Gastroesophageal sphincter (tissue), 4 donors: ENCODE data around the gene RPS6KL1. TPM values are rescaled to one million over a fixed set of nuclear protein-coding genes. Genes with fewer than 3 reads are reported as not detected.

ENCODE experiments used
- ATAC-seq: fragments of 150-250 bp; one replicate; pipeline ENCODE4 v1.9.1; 2016; ENCODE audit warnings: mild to moderate bottlenecking, moderate library complexity
- H3K27ac ChIP-seq, 4 donors: fragments of 200-600 bp; sonication (generic) in 3 of 4; 1 replicate in 3 of 4; 2 replicates in 1 of 4; pipeline ENCODE4 v1.5.1; 2016 to 2019
- H3K27me3 ChIP-seq: fragments of 200-600 bp; sonication (generic); one replicate; pipeline ENCODE4 v1.5.1; 2019
- H3K36me3 ChIP-seq, 2 donors: fragments of 200-600 bp; sonication (generic); one replicate each; pipeline ENCODE4 v1.5.1; 2019; ENCODE audit warnings: control low read depth in 1 of 2
- H3K4me1 ChIP-seq, 3 donors: fragments of 200-600 bp; sonication (generic); 1 replicate in 2 of 3; 2 replicates in 1 of 3; pipeline ENCODE4 v1.5.1; 2016 to 2019; ENCODE audit warnings: control low read depth in 2 of 3
- H3K4me3 ChIP-seq, 2 donors: fragments of 200-600 bp; sonication (generic); one replicate each; pipeline ENCODE4 v1.5.1; 2019; ENCODE audit warnings: mild to moderate bottlenecking in 1 of 2, moderate library complexity in 1 of 2
- H3K9me3 ChIP-seq, 3 donors: fragments of 200-600 bp; sonication (generic); one replicate each; pipeline ENCODE4 v1.5.1; 2017 to 2019; ENCODE audit warnings: control low read depth in 2 of 3
- CTCF ChIP-seq, 4 experiments: fragments of 200-600 bp in 2 of 4; fragments of 450-650 bp in 2 of 4; sonication (generic) in 1 of 4; IDR thresholded peaks; one replicate each; pipeline ENCODE4 v1.5.1; 2017 to 2019; ENCODE audit warnings: antibody characterized with exemption in 4 of 4, mild to moderate bottlenecking in 2 of 4, moderate library complexity in 2 of 4
- EP300 ChIP-seq: sonication (generic); formaldehyde crosslinking; IDR thresholded peaks from one replicate; pipeline ENCODE4 v1.6.1; 2017; ENCODE audit warnings: antibody characterized with exemption, mild to moderate bottlenecking
- POLR2A ChIP-seq, 2 donors: fragments of 450-650 bp; IDR thresholded peaks; one replicate each; pipeline ENCODE4 v1.6.1; 2017; ENCODE audit warnings: antibody characterized with exemption in 2 of 2, mild to moderate bottlenecking in 2 of 2, moderate library complexity in 1 of 2
- POLR2AphosphoS5 ChIP-seq: sonication (generic); formaldehyde crosslinking; IDR thresholded peaks from one replicate; pipeline ENCODE4 v1.6.1; 2017; ENCODE audit warnings: antibody characterized with exemption
- WGBS, 2 donors: methylation state at CpG; one replicate each; pipeline ENCODE4 v1.1.5; 2018; ENCODE audit warnings: low coverage in 1 of 2; 5-methylcytosine and 5-hydroxymethylcytosine counted together
- total RNA-seq, 4 donors: library from RNA; depleted of rRNA; stranded (reverse); fragments of >200 nt; gene quantifications; one replicate each; pipeline ENCODE4 v1.1.0, GENCODE V29; 2016

The RPS6KL1 gene
- total RNA-seq, 4 donors from 2014 or later = 4.0 to 10.2 (median 8.2) TPM

- H3K4me3 ChIP-seq = peak overlapping the region; percentile 32 to 70
- no peaks in the 10 kb centered on the region for H3K27me3 ChIP-seq
- 77 to 100% methylated on average over 4 to 5 of the region's 19 CpGs for WGBS, 2 donors
- no peak for TF ChIP-seq POLR2AphosphoS5
- no peak for TF ChIP-seq POLR2A (IDR thresholded peaks at IDR 0.05)
- TF ChIP-seq CTCF (IDR thresholded peaks at IDR 0.05) = no peak
- no peak for TF ChIP-seq EP300
- peaks cover 0 to 12% of the 10 kb centered on the region in 2 donors for H3K36me3 ChIP-seq
- H3K9me3 ChIP-seq = no peaks in the 10 kb centered on the region
- ATAC-seq = no peak
- peak overlapping the region in 3 of 4 donors; percentile 76 to 85 (median 78) for H3K27ac ChIP-seq
- peaks cover 0 to 35% (median 14%) of the 10 kb centered on the region in 3 donors for H3K4me1 ChIP-seq
These were observed 891 bp downstream of the RPS6KL1 start for GRCh38 chr14:74921987-74922751.

GRCh38 chr14:74921053-74921620 is 1.9 kb downstream of the RPS6KL1 start:
- TF ChIP-seq CTCF (IDR thresholded peaks at IDR 0.05) = no peak
- no peak for TF ChIP-seq EP300
- no peak for TF ChIP-seq POLR2AphosphoS5
- no peak for TF ChIP-seq POLR2A (IDR thresholded peaks at IDR 0.05)
- no peak for ATAC-seq
- Histone ChIP-seq H3K4me1 (peaks cover 0 to 45% (median 16%) of the 10 kb centered on the region in 3 donors), H3K9me3 (no peaks in the 10 kb centered on the region), H3K27me3 (no peaks in the 10 kb centered on the region), H3K36me3 (peaks cover 0 to 12% of the 10 kb centered on the region in 2 donors), H3K4me3 (no peak overlapping the region), H3K27ac (no peak overlapping the region)
- WGBS, 2 donors = 100% methylated on average over 1 of the region's 19 CpGs

GRCh38 chr14:74920281-74920680 is 2.8 kb downstream of the RPS6KL1 start:
- H3K27me3 ChIP-seq = no peaks in the 10 kb centered on the region
- no peak for ATAC-seq
- WGBS, 2 donors = 84% methylated on average over 4 of the region's 4 CpGs; no CpG with 5 or more reads in 1 of the 2 donors
- no peaks in the 10 kb centered on the region for H3K9me3 ChIP-seq
- TF ChIP-seq EP300 (no peak), POLR2AphosphoS5 (no peak), POLR2A (IDR thresholded peaks at IDR 0.05) (no peak), CTCF (IDR thresholded peaks at IDR 0.05) (no peak)
- no peak overlapping the region for H3K4me3 ChIP-seq
- peaks cover 0 to 52% (median 20%) of the 10 kb centered on the region in 3 donors for H3K4me1 ChIP-seq
- H3K36me3 ChIP-seq = peaks cover 0 to 12% of the 10 kb centered on the region in 2 donors
- H3K27ac ChIP-seq = no peak overlapping the region

- 73 to 100% methylated on average over 1 to 7 of the region's 22 CpGs for WGBS, 2 donors
- Histone ChIP-seq H3K4me3 (no peak overlapping the region), H3K36me3 (peaks cover 0 to 12% of the 10 kb centered on the region in 2 donors), H3K4me1 (peaks cover 0 to 58% (median 20%) of the 10 kb centered on the region in 3 donors), H3K27ac (no peak overlapping the region), H3K9me3 (no peaks in the 10 kb centered on the region), H3K27me3 (no peaks in the 10 kb centered on the region)
- no peak for TF ChIP-seq EP300
- TF ChIP-seq POLR2A (IDR thresholded peaks at IDR 0.05) = no peak
- TF ChIP-seq POLR2AphosphoS5 = no peak
- TF ChIP-seq CTCF (IDR thresholded peaks at IDR 0.05) = no peak
- ATAC-seq = no peak
These were observed 3.5 kb downstream of the RPS6KL1 start for GRCh38 chr14:74919421-74920165.
